Mesodermal cell (in vitro differentiated cells): ENCODE measurements around the gene TRAK1.

ENCODE experiments used
- H3K27ac ChIP-seq: 2 replicates; pipeline ENCODE4 v1.7.0; 2013; ENCODE audit warnings: mild to moderate bottlenecking, low read depth, low read length, moderate library complexity; ENCODE audit not compliant: severe bottlenecking
- H3K36me3 ChIP-seq: 2 replicates; pipeline ENCODE4 v1.7.1; 2013; ENCODE audit warnings: mild to moderate bottlenecking, low read length, moderate library complexity; ENCODE audit not compliant: control insufficient read depth, insufficient read depth
- H3K4me1 ChIP-seq: one replicate; pipeline ENCODE4 v1.7.1; 2013; ENCODE audit warnings: mild to moderate bottlenecking, low read length; ENCODE audit not compliant: insufficient read depth, control insufficient read depth, poor library complexity, severe bottlenecking
- H3K4me3 ChIP-seq: 2 replicates; pipeline ENCODE4 v1.7.0; 2013; ENCODE audit warnings: low read length, control low read depth, mild to moderate bottlenecking; ENCODE audit not compliant: insufficient read depth, poor library complexity, severe bottlenecking; ENCODE audit errors: extremely low read depth
- H3K9me3 ChIP-seq: 2 replicates; pipeline ENCODE4 v1.7.1; 2013; ENCODE audit warnings: mild to moderate bottlenecking, low read length, moderate library complexity; ENCODE audit not compliant: control insufficient read depth
- WGBS, 2 experiments: methylation state at CpG; one replicate each; pipeline ENCODE4 v1.1.5; 2013; ENCODE audit warnings: missing lambda C conversion rate in 2 of 2; ENCODE audit not compliant: insufficient coverage in 2 of 2; 5-methylcytosine and 5-hydroxymethylcytosine counted together

The TRAK1 gene

GRCh38 chr3:42159706-42160472 lies 68.7 kb downstream of the TRAK1 start:
- WGBS, 2 experiments: 11 to 12% methylated on average over 5 to 9 of the region's 16 CpGs

GRCh38 chr3:42161050-42161935 lies 70.1 kb downstream of the TRAK1 start:
- no peak overlapping the region for H3K27ac ChIP-seq
- WGBS, 2 experiments: 84 to 85% methylated on average over 5 to 6 of the region's 6 CpGs
- H3K4me3 ChIP-seq: peak overlapping the region; percentile 29

More at GRCh38 chr3:42159706-42160472, 68.7 kb downstream of the TRAK1 start:
- H3K9me3 ChIP-seq: no peaks in the 10 kb centered on the region
- peak overlapping the region; percentile 29 for H3K4me3 ChIP-seq
- no peaks in the 10 kb centered on the region for H3K36me3 ChIP-seq
- peak overlapping the region; percentile 68 for H3K27ac ChIP-seq
- H3K4me1 ChIP-seq: peaks cover 9% of the 10 kb centered on the region

DNA sequence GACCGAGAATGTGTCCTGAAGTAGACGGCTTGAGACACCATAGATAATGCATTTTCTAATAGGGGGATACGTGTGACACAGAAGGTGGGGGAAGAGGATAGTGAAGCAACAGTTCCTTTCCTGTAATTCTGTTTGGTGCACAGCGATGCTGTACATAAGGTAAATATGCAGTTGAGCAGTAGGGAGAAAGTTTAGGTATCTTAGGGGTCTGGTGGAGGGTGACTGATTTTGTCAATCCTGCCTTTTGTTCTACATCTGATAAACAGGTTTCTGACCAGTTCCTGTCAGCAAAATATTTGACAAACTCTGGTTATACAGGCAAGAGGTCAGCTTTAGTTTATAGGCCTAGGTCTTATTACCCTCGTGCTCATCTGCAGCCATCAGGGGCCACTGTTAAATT lies 71.3 kb downstream of the TRAK1 start:
- H3K36me3 ChIP-seq: no peaks in the 10 kb centered on the region
- H3K27ac ChIP-seq: no peak overlapping the region
- H3K4me3 ChIP-seq: no peak overlapping the region
- H3K9me3 ChIP-seq: no peaks in the 10 kb centered on the region
- H3K4me1 ChIP-seq: peaks cover 9% of the 10 kb centered on the region
- 89 to 92% methylated on average over 3 to 4 of the region's 5 CpGs for WGBS, 2 experiments

More at GRCh38 chr3:42161050-42161935, 70.1 kb downstream of the TRAK1 start:
- no peaks in the 10 kb centered on the region for H3K36me3 ChIP-seq
- H3K4me1 ChIP-seq: peaks cover 9% of the 10 kb centered on the region
- H3K9me3 ChIP-seq: no peaks in the 10 kb centered on the region

- H3K4me3 ChIP-seq: no peak overlapping the region
- 92% methylated on average over 2 of the region's 5 CpGs for WGBS, 2 experiments
- no peaks in the 10 kb centered on the region for H3K36me3 ChIP-seq
- peaks cover 9% of the 10 kb centered on the region for H3K4me1 ChIP-seq
- H3K9me3 ChIP-seq: no peaks in the 10 kb centered on the region
- no peak overlapping the region for H3K27ac ChIP-seq
Observed at GRCh38 chr3:42163622-42164244, 72.6 kb downstream of the TRAK1 start.

- H3K27ac ChIP-seq: no peak overlapping the region
- H3K4me3 ChIP-seq: no peak overlapping the region
- 100% methylated on average over 1 of the region's 2 CpGs for WGBS, 2 experiments
- H3K4me1 ChIP-seq: peaks cover 2% of the 10 kb centered on the region
- H3K9me3 ChIP-seq: no peaks in the 10 kb centered on the region
- H3K36me3 ChIP-seq: no peaks in the 10 kb centered on the region
Observed at GRCh38 chr3:42164656-42165055, 73.5 kb downstream of the TRAK1 start.

DNA sequence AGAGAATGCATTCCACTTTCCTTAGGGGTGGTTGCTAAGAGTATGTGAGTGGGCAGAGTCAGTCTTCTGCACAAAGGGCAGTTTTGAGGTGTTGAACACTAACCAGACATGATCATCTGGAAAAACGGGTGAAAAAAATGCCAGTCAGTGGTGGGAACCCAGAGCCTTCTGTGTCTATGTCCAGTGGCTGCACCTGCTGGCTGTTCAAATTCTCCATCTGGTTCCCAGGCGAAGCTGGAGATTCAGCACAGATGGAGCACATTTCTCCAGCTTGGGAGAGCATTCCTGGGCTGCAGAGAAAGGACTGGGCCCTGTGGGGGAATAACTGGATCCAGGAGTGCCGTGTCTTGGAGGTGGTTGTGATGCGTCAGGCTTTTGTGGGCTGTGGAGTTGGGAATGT lies 74.1 kb downstream of the TRAK1 start:
- WGBS, 2 experiments: 87 to 94% methylated on average over 4 of the region's 4 CpGs
- Histone ChIP-seq H3K36me3 (no peaks in the 10 kb centered on the region), H3K4me3 (no peak overlapping the region), H3K9me3 (no peaks in the 10 kb centered on the region), H3K4me1 (no peaks in the 10 kb centered on the region), H3K27ac (no peak overlapping the region)

DNA sequence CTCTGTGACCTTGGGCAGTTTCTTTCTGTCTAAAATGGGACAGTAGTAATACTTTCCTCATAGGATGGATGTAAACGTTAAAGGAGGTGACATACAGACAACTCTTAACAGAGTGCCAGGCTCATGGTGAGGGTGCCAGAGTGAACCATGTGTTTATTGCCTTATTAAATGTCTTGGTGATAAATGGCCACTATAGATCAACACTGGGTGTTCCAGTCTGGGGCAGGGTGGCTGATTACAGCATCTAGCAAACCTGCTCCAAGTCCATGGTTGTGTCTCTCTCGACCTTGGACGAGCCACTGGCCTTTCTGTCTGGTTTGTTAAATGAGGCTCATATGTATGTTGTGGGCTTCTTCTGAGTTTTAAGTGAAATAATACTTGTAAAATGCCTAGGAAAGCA lies 75.1 kb downstream of the TRAK1 start:
- Histone ChIP-seq H3K27ac (no peak overlapping the region), H3K36me3 (no peaks in the 10 kb centered on the region), H3K9me3 (no peaks in the 10 kb centered on the region), H3K4me3 (no peak overlapping the region), H3K4me1 (no peaks in the 10 kb centered on the region)
- WGBS, 2 experiments: 88 to 89% methylated on average over 1 to 2 of the region's 3 CpGs

DNA sequence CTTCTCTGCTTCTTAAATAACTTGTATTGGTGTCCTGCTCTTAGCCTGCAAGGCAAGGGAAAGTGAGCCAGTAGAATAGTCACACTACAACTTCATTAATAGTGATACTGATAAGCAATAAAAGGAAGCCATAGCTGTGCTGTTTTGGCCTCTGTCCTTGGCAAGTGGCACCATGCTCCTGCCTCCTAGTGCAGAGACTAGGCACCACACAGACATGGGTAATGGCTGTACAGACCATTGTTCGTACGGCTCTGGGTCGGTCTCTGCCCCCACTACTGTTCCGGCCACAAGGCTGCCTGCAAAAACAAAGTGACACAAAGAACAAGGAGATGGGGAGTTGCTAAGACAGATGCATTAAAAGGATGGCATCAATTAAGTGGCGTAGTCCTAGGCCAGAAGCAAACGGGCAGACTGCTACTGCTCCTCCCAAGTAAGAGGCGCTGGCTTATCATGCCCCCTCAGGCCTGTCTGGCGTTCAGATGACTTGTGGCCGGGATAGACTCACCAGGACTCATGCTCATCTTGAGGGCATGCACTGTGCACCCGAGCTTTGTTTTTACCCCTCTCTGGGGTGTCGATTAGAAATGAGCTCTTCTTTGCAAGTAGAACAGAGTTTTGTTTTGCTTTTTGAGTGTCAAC lies 75.6 kb downstream of the TRAK1 start:
- H3K27ac ChIP-seq: no peak overlapping the region
- H3K9me3 ChIP-seq: no peaks in the 10 kb centered on the region
- H3K4me1 ChIP-seq: no peaks in the 10 kb centered on the region
- H3K4me3 ChIP-seq: no peak overlapping the region
- no peaks in the 10 kb centered on the region for H3K36me3 ChIP-seq
- WGBS, 2 experiments: 94 to 95% methylated on average over 10 to 11 of the region's 11 CpGs

- H3K4me1 ChIP-seq: no peaks in the 10 kb centered on the region
- WGBS, 2 experiments: 91 to 94% methylated on average over 5 to 7 of the region's 7 CpGs
- no peak overlapping the region for H3K4me3 ChIP-seq
- H3K36me3 ChIP-seq: no peaks in the 10 kb centered on the region
- H3K27ac ChIP-seq: no peak overlapping the region
- H3K9me3 ChIP-seq: no peaks in the 10 kb centered on the region
Observed at GRCh38 chr3:42169579-42170120, 78.5 kb downstream of the TRAK1 start.

DNA sequence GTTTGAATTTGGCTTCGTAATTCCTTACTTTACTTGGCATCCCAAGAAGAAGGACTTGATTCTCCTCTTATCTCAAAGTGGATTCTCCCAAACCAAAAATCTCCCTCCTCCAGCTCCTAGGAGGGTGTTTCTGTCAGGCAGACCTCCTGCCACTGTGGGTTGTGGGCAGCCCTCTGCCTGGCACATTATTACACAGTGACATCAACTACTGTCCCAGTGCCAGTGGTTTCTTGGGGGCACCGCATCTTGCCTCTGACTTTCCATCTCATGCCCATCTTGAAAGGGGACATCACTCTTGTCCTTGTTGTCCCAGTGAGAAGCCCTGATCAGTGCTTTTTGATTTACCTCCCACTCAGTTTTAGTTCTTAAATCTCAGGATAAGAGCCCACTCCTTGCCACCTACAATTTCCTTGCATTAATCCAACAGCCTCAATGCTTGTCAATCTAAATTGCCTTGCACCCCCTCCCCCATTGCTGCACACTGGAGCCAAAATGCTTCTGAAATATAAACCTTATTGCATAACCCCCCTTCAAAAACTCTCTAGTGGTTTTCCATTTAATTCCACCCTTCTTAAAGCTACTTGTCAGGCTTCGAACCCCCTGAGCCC lies 81.0 kb downstream of the TRAK1 start:
- Histone ChIP-seq H3K4me3 (no peak overlapping the region), H3K9me3 (no peaks in the 10 kb centered on the region), H3K36me3 (no peaks in the 10 kb centered on the region), H3K4me1 (no peaks in the 10 kb centered on the region), H3K27ac (no peak overlapping the region)
- WGBS, 2 experiments: 91 to 100% methylated on average over 1 to 2 of the region's 3 CpGs
